Suprapubic skin (tissue), 3 donors: Measurements from ENCODE around the gene DRC1.

Experiments used
- POLR2AphosphoS5 ChIP-seq, 3 donors: sonication (generic); formaldehyde crosslinking; IDR thresholded peaks; one replicate each; pipeline ENCODE4 v1.6.1; 2017; ENCODE audit warnings: antibody characterized with exemption in 3 of 3
- TF ChIP-seq, protein P1 (sequence below), 2 donors: fragments of 200-600 bp in 1 of 2; fragments of 450-650 bp in 1 of 2; sonication (generic) in 1 of 2; IDR thresholded peaks; one replicate each; pipeline ENCODE4 v1.5.1; 2016 to 2019; ENCODE audit warnings: antibody characterized with exemption in 2 of 2, mild to moderate bottlenecking in 1 of 2, moderate library complexity in 1 of 2

DNA sequence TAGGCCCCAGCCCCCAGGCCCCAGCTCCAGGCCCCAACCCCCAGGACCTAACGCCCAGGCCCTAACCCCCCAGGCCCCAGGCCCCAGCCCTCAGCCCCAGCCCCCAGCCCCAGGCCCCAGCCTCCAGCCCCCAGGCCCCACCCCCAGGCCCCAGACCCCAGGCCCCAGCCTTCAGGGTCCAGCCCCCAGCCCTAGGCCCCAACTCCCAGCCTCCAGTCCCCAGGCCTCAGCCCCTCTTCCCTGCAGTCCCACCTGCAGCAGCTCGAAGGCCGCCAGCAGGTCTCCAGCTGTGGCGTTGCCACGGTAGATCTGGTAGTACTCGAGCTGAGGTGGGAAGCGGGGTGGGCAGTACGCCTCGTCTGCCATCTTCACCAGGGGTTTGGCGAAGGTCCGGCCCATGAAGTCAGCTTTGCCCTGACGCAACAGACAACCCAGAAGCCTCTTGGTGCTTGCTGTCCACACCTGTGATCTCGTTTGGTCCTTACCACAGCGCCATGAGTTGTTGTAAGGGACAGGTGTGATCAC, 72.6 kb downstream of the DRC1 start:
- TF ChIP-seq POLR2AphosphoS5 (IDR thresholded peaks at IDR 0.05): no peak
- TF ChIP-seq, protein P1, sequence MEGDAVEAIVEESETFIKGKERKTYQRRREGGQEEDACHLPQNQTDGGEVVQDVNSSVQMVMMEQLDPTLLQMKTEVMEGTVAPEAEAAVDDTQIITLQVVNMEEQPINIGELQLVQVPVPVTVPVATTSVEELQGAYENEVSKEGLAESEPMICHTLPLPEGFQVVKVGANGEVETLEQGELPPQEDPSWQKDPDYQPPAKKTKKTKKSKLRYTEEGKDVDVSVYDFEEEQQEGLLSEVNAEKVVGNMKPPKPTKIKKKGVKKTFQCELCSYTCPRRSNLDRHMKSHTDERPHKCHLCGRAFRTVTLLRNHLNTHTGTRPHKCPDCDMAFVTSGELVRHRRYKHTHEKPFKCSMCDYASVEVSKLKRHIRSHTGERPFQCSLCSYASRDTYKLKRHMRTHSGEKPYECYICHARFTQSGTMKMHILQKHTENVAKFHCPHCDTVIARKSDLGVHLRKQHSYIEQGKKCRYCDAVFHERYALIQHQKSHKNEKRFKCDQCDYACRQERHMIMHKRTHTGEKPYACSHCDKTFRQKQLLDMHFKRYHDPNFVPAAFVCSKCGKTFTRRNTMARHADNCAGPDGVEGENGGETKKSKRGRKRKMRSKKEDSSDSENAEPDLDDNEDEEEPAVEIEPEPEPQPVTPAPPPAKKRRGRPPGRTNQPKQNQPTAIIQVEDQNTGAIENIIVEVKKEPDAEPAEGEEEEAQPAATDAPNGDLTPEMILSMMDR (IDR thresholded peaks at IDR 0.05): no peak
